ENCODE data around the gene TBC1D22B. TPM values are rescaled to one million over a fixed set of nuclear protein-coding genes. Genes with fewer than 3 reads are reported as not detected.

TBC1D22B gene
- total and polyA plus RNA-seq, 2 donors (not counting 3 experiments of a cell fraction or from before 2014, with no cell fraction given): 13.1 to 13.6 TPM

- CTCF ChIA-PET: no interaction called here
- POLR2A ChIA-PET: no interaction called here
- BruUV-seq (replicated peaks): no TSS peak
Measured at GRCh38 chr6:37338745-37339255, 81.2 kb downstream of the TBC1D22B start.

GRCh38 chr6:37339741-37340638 is 82.4 kb downstream of the TBC1D22B start:
- POLR2A ChIA-PET: no interaction called here
- CTCF ChIA-PET: interaction anchor here (1.3 to 1.9 kb wide), 2 partner anchors 10 to 15 kb away, joined by 3 to 7 read pairs; no protein-coding TSS in a partner anchor
- Histone ChIP-seq H3K4me2 (ENCODE audit: insufficient read depth, low read length) (no peak overlapping the region), H4K20me1 (replicated peaks; ENCODE audit: control insufficient read depth, extremely low read depth, insufficient read depth, low read length) (no peaks in the 10 kb centered on the region), H3K9ac (replicated peaks; ENCODE audit: extremely low read depth, insufficient read depth, low read length) (no peak overlapping the region), H3K4me3 (replicated peaks in 1 of 3; ENCODE audit: insufficient read depth in 1 of 3, low read depth in 1 of 3, low read length in 3 of 3) (no peak overlapping the region), H3K9me1 (replicated peaks; ENCODE audit: control insufficient read depth, extremely low read depth, insufficient read depth, low read length) (no peaks in the 10 kb centered on the region), H3K79me2 (ENCODE audit: control insufficient read depth, insufficient read depth, low read length) (no peaks in the 10 kb centered on the region), H3K9me3 (replicated peaks; ENCODE audit: control insufficient read depth, insufficient read depth, low read length) (no peaks in the 10 kb centered on the region), H3K27me3 (ENCODE audit: control insufficient read depth in 2 of 2, insufficient read depth in 2 of 2, low read length in 2 of 2) (peaks cover 2 to 16% of the 10 kb centered on the region in 2 experiments), H2AFZ (ENCODE audit: low read depth, low read length) (no peak overlapping the region), H3K36me3 (ENCODE audit: control insufficient read depth in 2 of 2, extremely low read depth in 1 of 2, insufficient read depth in 2 of 2, low read length in 2 of 2) (no peaks in the 10 kb centered on the region), H3K27ac (ENCODE audit: insufficient read depth, low read depth, low read length) (no peak overlapping the region), H3K4me1 (ENCODE audit: control insufficient read depth, extremely low read depth, insufficient read depth, low read length) (no peaks in the 10 kb centered on the region)
- FAIRE-seq (no peak), DNase-seq (ENCODE audit: low read depth, low spot score) (no peak)
- dilution Hi-C loops (cut with MboI; ENCODE audit: extremely low pct_ligation_motif_present, low sequenced_read_pairs): no loop called here
- TF ChIP-seq MYC (IDR thresholded peaks at IDR 0.05; ENCODE audit: low read depth, low read length): no peak
- TF ChIP-seq JUN (IDR thresholded peaks at IDR 0.05; ENCODE audit: borderline replicate concordance, insufficient read depth, insufficient read length, low read depth): no peak
- no TSS peak for BruUV-seq (replicated peaks)
- intact Hi-C loops (cut with micrococcal nuclease): no loop called here

More at GRCh38 chr6:37338745-37339255, 81.2 kb downstream of the TBC1D22B start:
- no peak overlapping the region for H2AFZ ChIP-seq (ENCODE audit: low read depth, low read length)
- H3K9ac ChIP-seq (replicated peaks; ENCODE audit: extremely low read depth, insufficient read depth, low read length): no peak overlapping the region
- peaks cover 2 to 16% of the 10 kb centered on the region in 2 experiments for H3K27me3 ChIP-seq (ENCODE audit: control insufficient read depth in 2 of 2, insufficient read depth in 2 of 2, low read length in 2 of 2)
- no peak overlapping the region for H3K27ac ChIP-seq (ENCODE audit: insufficient read depth, low read depth, low read length)
- no peak overlapping the region for H3K4me3 ChIP-seq (replicated peaks in 1 of 3; ENCODE audit: insufficient read depth in 1 of 3, low read depth in 1 of 3, low read length in 3 of 3)
- H3K4me1 ChIP-seq (ENCODE audit: control insufficient read depth, extremely low read depth, insufficient read depth, low read length): no peaks in the 10 kb centered on the region
- no peaks in the 10 kb centered on the region for H3K9me3 ChIP-seq (replicated peaks; ENCODE audit: control insufficient read depth, insufficient read depth, low read length)
- no peaks in the 10 kb centered on the region for H3K79me2 ChIP-seq (ENCODE audit: control insufficient read depth, insufficient read depth, low read length)
- no peaks in the 10 kb centered on the region for H3K36me3 ChIP-seq (ENCODE audit: control insufficient read depth in 2 of 2, extremely low read depth in 1 of 2, insufficient read depth in 2 of 2, low read length in 2 of 2)
- dilution Hi-C loops (cut with MboI; ENCODE audit: extremely low pct_ligation_motif_present, low sequenced_read_pairs): no loop called here
- no peaks in the 10 kb centered on the region for H4K20me1 ChIP-seq (replicated peaks; ENCODE audit: control insufficient read depth, extremely low read depth, insufficient read depth, low read length)
- FAIRE-seq: no peak
- no peaks in the 10 kb centered on the region for H3K9me1 ChIP-seq (replicated peaks; ENCODE audit: control insufficient read depth, extremely low read depth, insufficient read depth, low read length)
- TF ChIP-seq POLR2A (IDR thresholded peaks at IDR 0.05; ENCODE audit: low read depth, low read length) (no peak), JUN (IDR thresholded peaks at IDR 0.05; ENCODE audit: borderline replicate concordance, insufficient read depth, insufficient read length, low read depth) (no peak), EZH2 (IDR thresholded peaks at IDR 0.05; ENCODE audit: borderline replicate concordance, low read depth, low read length, severe bottlenecking) (no peak), MAX (IDR thresholded peaks at IDR 0.05; ENCODE audit: insufficient read depth, insufficient read length) (no peak), GATA2 (IDR thresholded peaks at IDR 0.05; ENCODE audit: insufficient read depth, insufficient read length, low read depth, low read length) (no peak), FOS (IDR thresholded peaks at IDR 0.05; ENCODE audit: borderline replicate concordance, insufficient read depth, low read length) (no peak)
- intact Hi-C loops (cut with micrococcal nuclease): no loop called here
- no peak overlapping the region for H3K4me2 ChIP-seq (ENCODE audit: insufficient read depth, low read length)
- no peak for DNase-seq (ENCODE audit: low read depth, low spot score)

All from endothelial cell of umbilical vein (primary cell).